Gastrocnemius medialis (tissue), 4 donors: ENCODE data around the gene MCM5. TPM values are rescaled to one million over a fixed set of nuclear protein-coding genes. Genes with fewer than 3 reads are reported as not detected.

Experiments used
- ATAC-seq, 2 donors: fragments of 150-250 bp; one replicate each; pipeline ENCODE4 v1.9.1; 2016
- DNase-seq, 2 donors: peaks; one replicate each; pipeline ENCODE4 v3.0.0-alpha.2; 2019
- H3K27ac ChIP-seq, 4 donors: fragments of 200-600 bp; sonication (generic); 1 replicate in 1 of 4; 2 replicates in 3 of 4; pipeline ENCODE4 v1.5.1; 2016 to 2018; ENCODE audit warnings: mild to moderate bottlenecking in 2 of 4, moderate library complexity in 1 of 4
- H3K27me3 ChIP-seq, 3 donors: fragments of 200-600 bp; sonication (generic) in 2 of 3; 1 replicate in 1 of 3; 2 replicates in 2 of 3; pipeline versions ENCODE4 v1.5.1 to v1.6.0; 2016 to 2019; ENCODE audit warnings: mild to moderate bottlenecking in 1 of 3, moderate library complexity in 1 of 3
- H3K36me3 ChIP-seq, 2 donors: fragments of 200-600 bp; sonication (generic) in 1 of 2; one replicate each; pipeline ENCODE4 v1.5.1; 2017 to 2018
- H3K4me1 ChIP-seq, 2 donors: fragments of 200-600 bp; sonication (generic) in 1 of 2; one replicate each; pipeline ENCODE4 v1.5.1; 2016 to 2017; ENCODE audit warnings: mild to moderate bottlenecking in 2 of 2
- H3K4me3 ChIP-seq, 4 donors: fragments of 200-600 bp; sonication (generic) in 3 of 4; 1 replicate in 1 of 4; 2 replicates in 3 of 4; pipeline ENCODE4 v1.5.1; 2016 to 2019; ENCODE audit warnings: mild to moderate bottlenecking in 2 of 4
- H3K9me3 ChIP-seq, 3 donors: fragments of 200-600 bp; sonication (generic) in 2 of 3; 1 replicate in 1 of 3; 2 replicates in 2 of 3; pipeline ENCODE4 v1.5.1; 2016 to 2019
- POLR2A ChIP-seq, 2 donors: fragments of 450-650 bp; IDR thresholded peaks; one replicate each; pipeline ENCODE4 v1.6.1; 2017; ENCODE audit warnings: antibody characterized with exemption in 2 of 2, mild to moderate bottlenecking in 2 of 2, moderate library complexity in 2 of 2
- in situ Hi-C, 4 donors: fragments of 200-750 bp; cut with MboI; loops; one replicate each; pipeline versions ENCODE4 v1.15.0 to v1.8.0; 2017; ENCODE audit warnings: low sequenced_read_pairs in 4 of 4
- intact Hi-C: fragments of 100-400 bp; cut with DNase I; formaldehyde crosslinking; loops from one replicate; pipeline ENCODE4 v1.15.1; 2023; ENCODE audit warnings: low total_unique reads
- total RNA-seq, 4 donors: library from RNA; depleted of rRNA; stranded (reverse); fragments of >200 nt; gene quantifications; one replicate each; pipeline versions ENCODE4 v1.1.0 to v1.2.3, GENCODE V29; 2016
- TF ChIP-seq, protein P1 (sequence below), 5 experiments: fragments of 450-650 bp in 3 of 5; fragments of 200-600 bp in 2 of 5; sonication (generic) in 2 of 5; IDR thresholded peaks in 4 of 5; conservative IDR thresholded peaks in 1 of 5; 1 replicate in 4 of 5; 2 replicates in 1 of 5; pipeline ENCODE4 v1.5.1; 2016 to 2019; ENCODE audit warnings: antibody characterized with exemption in 5 of 5, mild to moderate bottlenecking in 3 of 5, moderate library complexity in 3 of 5

The MCM5 gene
- total RNA-seq, 4 donors from 2014 or later, result 7.1 to 19.3 (median 14.9) TPM

DNA sequence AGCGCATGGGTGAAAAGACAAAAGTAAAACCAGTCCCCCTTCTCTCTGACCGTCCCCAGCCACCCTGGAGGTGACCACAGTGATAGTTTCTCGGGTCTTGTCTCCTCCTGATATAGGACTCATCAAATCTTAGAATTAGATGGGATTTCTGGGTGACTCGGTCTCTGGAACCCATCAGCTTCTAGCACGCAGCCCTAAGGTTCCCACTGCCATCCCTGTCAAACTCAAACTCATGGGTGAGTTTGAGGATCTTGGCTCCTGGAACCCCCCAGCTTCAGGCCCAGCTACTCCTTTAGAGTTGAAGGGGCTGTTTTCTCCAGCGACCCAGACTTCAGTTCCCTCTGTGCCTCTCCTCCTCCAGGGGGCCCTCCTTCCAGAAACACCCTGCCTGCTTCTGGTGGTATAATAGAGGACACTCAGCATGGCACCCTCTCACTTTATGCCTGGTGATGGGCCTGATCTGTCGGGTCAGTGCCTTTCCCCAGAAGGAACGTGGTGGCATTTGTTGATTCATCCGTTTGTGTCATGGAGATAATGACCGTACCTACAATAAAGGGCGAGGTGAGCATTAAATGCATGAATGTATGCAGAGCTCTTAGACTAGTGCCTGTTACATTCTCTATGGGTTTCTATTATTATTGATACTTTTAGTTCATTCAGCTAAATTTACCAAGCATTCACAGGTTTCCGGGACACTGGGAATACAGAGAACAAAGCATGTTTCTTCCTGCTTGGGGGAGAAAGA, 31.7 kb downstream of the MCM5 start:
- H3K27ac ChIP-seq, result peak overlapping the region in 2 of 4 donors; percentile 12 to 14
- peaks cover 0 to 5% of the 10 kb centered on the region in 2 donors for H3K36me3 ChIP-seq
- intact Hi-C loops (loop anchor here (10.0 kb wide), 3 partner anchors 77 to 493 kb away; no protein-coding TSS in a partner anchor), in situ Hi-C loops (loop anchor here (5.0 to 25.0 kb wide), 5 partner anchors 151 to 681 kb away; no protein-coding TSS in a partner anchor)
- TF ChIP-seq, protein P1, sequence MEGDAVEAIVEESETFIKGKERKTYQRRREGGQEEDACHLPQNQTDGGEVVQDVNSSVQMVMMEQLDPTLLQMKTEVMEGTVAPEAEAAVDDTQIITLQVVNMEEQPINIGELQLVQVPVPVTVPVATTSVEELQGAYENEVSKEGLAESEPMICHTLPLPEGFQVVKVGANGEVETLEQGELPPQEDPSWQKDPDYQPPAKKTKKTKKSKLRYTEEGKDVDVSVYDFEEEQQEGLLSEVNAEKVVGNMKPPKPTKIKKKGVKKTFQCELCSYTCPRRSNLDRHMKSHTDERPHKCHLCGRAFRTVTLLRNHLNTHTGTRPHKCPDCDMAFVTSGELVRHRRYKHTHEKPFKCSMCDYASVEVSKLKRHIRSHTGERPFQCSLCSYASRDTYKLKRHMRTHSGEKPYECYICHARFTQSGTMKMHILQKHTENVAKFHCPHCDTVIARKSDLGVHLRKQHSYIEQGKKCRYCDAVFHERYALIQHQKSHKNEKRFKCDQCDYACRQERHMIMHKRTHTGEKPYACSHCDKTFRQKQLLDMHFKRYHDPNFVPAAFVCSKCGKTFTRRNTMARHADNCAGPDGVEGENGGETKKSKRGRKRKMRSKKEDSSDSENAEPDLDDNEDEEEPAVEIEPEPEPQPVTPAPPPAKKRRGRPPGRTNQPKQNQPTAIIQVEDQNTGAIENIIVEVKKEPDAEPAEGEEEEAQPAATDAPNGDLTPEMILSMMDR (IDR thresholded peaks at IDR 0.05 in 4 of 5, conservative IDR thresholded peaks at IDR 0.05 in 1 of 5), result no peak
- TF ChIP-seq POLR2A (IDR thresholded peaks at IDR 0.05), result no peak
- H3K4me3 ChIP-seq, result no peak overlapping the region
- no peak for DNase-seq
- no peak for ATAC-seq
- no peaks in the 10 kb centered on the region for H3K27me3 ChIP-seq
- H3K4me1 ChIP-seq, result peaks cover 4 to 13% of the 10 kb centered on the region in 2 donors
- H3K9me3 ChIP-seq, result no peaks in the 10 kb centered on the region

GRCh38 chr22:35432228-35432905, 32.4 kb downstream of the MCM5 start:
- TF ChIP-seq, protein P1 (IDR thresholded peaks at IDR 0.05 in 4 of 5, conservative IDR thresholded peaks at IDR 0.05 in 1 of 5), result no peak
- TF ChIP-seq POLR2A (IDR thresholded peaks at IDR 0.05), result no peak
- Histone ChIP-seq H3K9me3 (no peaks in the 10 kb centered on the region), H3K27me3 (no peaks in the 10 kb centered on the region), H3K27ac (no peak overlapping the region), H3K4me1 (peaks cover 4 to 13% of the 10 kb centered on the region in 2 donors), H3K36me3 (peaks cover 0 to 5% of the 10 kb centered on the region in 2 donors), H3K4me3 (no peak overlapping the region)
- ATAC-seq, result no peak
- intact Hi-C loops (loop anchor here (10.0 kb wide), 3 partner anchors 78 to 492 kb away; no protein-coding TSS in a partner anchor), in situ Hi-C loops (loop anchor here (5.0 to 25.0 kb wide), 5 partner anchors 150 to 680 kb away; no protein-coding TSS in a partner anchor)
- no peak for DNase-seq

DNA sequence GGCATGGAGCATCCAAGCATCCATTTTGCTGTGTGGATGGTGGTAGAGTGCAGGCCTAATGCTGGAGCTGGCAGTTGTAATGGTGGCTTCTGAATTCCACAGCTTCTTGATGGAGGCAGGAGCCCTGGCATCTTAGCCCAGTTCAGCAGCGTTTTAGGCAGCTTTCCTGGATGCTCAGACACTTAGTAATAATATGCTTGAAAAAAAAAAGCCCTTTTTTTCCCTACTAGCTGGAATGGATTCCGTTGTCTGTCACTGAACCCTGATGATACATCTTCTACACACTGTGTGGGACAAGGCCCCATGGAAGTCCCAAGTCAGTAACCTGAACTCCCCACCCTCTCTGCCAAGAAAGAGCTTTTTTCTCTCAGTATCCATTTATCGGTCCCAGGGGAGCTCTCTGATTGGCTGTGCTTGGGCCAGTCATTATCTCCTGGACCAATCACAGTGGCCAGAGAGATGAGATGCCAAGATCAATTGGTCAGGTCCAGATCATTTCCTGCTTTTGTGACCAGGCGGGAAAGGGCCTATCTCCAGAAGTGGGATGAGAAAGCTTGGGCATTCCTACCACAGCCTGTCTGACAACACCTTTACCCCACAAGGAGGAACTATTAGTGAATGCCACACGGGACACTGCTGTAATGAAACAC, 34.2 kb downstream of the MCM5 start:
- in situ Hi-C loops, result loop anchor here (5.0 to 25.0 kb wide), 5 partner anchors 148 to 678 kb away; no protein-coding TSS in a partner anchor
- TF ChIP-seq POLR2A (IDR thresholded peaks at IDR 0.05), result no peak
- TF ChIP-seq, protein P1 (IDR thresholded peaks at IDR 0.05 in 4 of 5, conservative IDR thresholded peaks at IDR 0.05 in 1 of 5), result no peak
- H3K36me3 ChIP-seq, result peaks cover 0 to 5% of the 10 kb centered on the region in 2 donors
- no peak overlapping the region for H3K4me3 ChIP-seq
- no peaks in the 10 kb centered on the region for H3K9me3 ChIP-seq
- no peak for DNase-seq
- no peak for ATAC-seq
- H3K27ac ChIP-seq, result no peak overlapping the region
- H3K4me1 ChIP-seq, result peaks cover 4 to 13% of the 10 kb centered on the region in 2 donors
- no peaks in the 10 kb centered on the region for H3K27me3 ChIP-seq
- intact Hi-C loops, result loop anchor here (10.0 kb wide), 3 partner anchors 79 to 491 kb away; no protein-coding TSS in a partner anchor

DNA sequence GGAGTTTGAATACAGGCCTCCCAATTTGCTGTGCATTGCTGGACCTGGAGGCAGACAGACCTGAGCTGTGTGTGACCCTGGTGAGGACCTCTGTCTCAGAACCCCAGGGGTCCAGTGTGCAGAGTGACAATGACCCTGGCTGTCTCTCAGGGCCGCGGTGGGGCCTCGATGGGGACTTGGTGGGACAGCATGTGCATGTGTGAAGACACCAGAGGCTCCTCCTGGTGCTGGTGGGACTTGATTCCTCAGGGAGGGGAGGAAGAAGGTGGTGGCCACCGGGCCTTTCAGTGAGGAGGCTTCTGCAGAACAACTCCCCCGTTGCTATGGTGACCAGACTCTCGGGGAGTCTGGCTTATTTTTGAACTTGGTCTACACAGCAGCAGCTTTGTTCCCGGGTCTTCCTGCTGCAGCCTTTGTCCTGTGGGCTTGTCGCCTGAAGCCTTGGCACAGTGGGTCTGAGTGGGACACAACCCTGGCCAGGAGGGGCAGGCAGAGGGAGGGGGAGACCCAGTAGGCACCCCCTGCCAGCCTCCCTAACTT, 35.3 kb downstream of the MCM5 start:
- ATAC-seq (no peak), DNase-seq (no peak)
- in situ Hi-C loops (loop anchor here in 2 of 4 donors (25.0 kb wide), 2 partner anchors 502 to 677 kb away; no protein-coding TSS in a partner anchor), intact Hi-C loops (loop anchor here (10.0 kb wide), 3 partner anchors 80 to 490 kb away; no protein-coding TSS in a partner anchor)
- peaks cover 4 to 13% of the 10 kb centered on the region in 2 donors for H3K4me1 ChIP-seq
- TF ChIP-seq POLR2A (IDR thresholded peaks at IDR 0.05), result no peak
- TF ChIP-seq, protein P1 (IDR thresholded peaks at IDR 0.05 in 4 of 5, conservative IDR thresholded peaks at IDR 0.05 in 1 of 5), result no peak
- H3K9me3 ChIP-seq, result no peaks in the 10 kb centered on the region
- no peaks in the 10 kb centered on the region for H3K27me3 ChIP-seq
- H3K4me3 ChIP-seq, result no peak overlapping the region
- H3K36me3 ChIP-seq, result peaks cover 0 to 5% of the 10 kb centered on the region in 2 donors
- H3K27ac ChIP-seq, result no peak overlapping the region
